H9 (cell line): Measurements from ENCODE around the gene IL32. TPM values are rescaled to one million over a fixed set of nuclear protein-coding genes. Genes with fewer than 3 reads are reported as not detected.
A peak's percentile ranks its signal among the peaks of the same experiment; 100 is the strongest.

Experiments used
- DNase-seq: peaks from one replicate; pipeline ENCODE4 v3.0.0-alpha.2; 2017
- H2AFZ ChIP-seq: one replicate; pipeline ENCODE4 v1.6.1; 2013; ENCODE audit warnings: mild to moderate bottlenecking, low read length, control low read depth, moderate library complexity
- H2AK5ac ChIP-seq: 2 replicates; pipeline ENCODE4 v1.6.1; 2013; ENCODE audit warnings: low read length, control low read depth, mixed read lengths; ENCODE audit not compliant: insufficient read length
- H2BK120ac ChIP-seq: one replicate; pipeline ENCODE4 v1.6.1; 2013; ENCODE audit warnings: low read depth, mild to moderate bottlenecking, low read length, control low read depth, inconsistent platforms; ENCODE audit not compliant: poor library complexity, severe bottlenecking
- H2BK12ac ChIP-seq: 2 replicates; pipeline ENCODE4 v1.6.1; 2013; ENCODE audit warnings: low read length, control low read depth, mixed read lengths, low read depth; ENCODE audit not compliant: insufficient read length
- H2BK15ac ChIP-seq: 2 replicates; pipeline ENCODE4 v1.6.1; 2013; ENCODE audit warnings: low read depth, low read length, control low read depth
- H2BK20ac ChIP-seq: one replicate; pipeline ENCODE4 v1.6.1; 2013; ENCODE audit warnings: low read depth, mild to moderate bottlenecking, low read length, control low read depth, inconsistent platforms; ENCODE audit not compliant: poor library complexity, severe bottlenecking
- H2BK5ac ChIP-seq: 2 replicates; pipeline ENCODE4 v1.6.1; 2013; ENCODE audit warnings: low read length, control low read depth, mixed read lengths; ENCODE audit not compliant: insufficient read length
- H3K14ac ChIP-seq: 2 replicates; pipeline ENCODE4 v1.6.1; 2013; ENCODE audit warnings: low read length, control low read depth; ENCODE audit not compliant: insufficient read depth
- H3K18ac ChIP-seq: 2 replicates; pipeline ENCODE4 v1.6.1; 2013; ENCODE audit warnings: low read depth, mild to moderate bottlenecking, mixed read lengths, low read length, control low read depth; ENCODE audit not compliant: insufficient read length
- H3K23ac ChIP-seq: 2 replicates; pipeline ENCODE4 v1.6.1; 2013; ENCODE audit warnings: low read length, control low read depth, mixed read lengths, low read depth; ENCODE audit not compliant: insufficient read length
- H3K23me2 ChIP-seq: 2 replicates; pipeline ENCODE4 v1.6.1; 2013; ENCODE audit warnings: low read depth, mild to moderate bottlenecking, mixed read lengths, low read length, control low read depth; ENCODE audit not compliant: insufficient read length, poor library complexity, severe bottlenecking
- H3K27ac ChIP-seq: 2 replicates; pipeline ENCODE4 v1.5.1; 2013; ENCODE audit warnings: low read length, control low read depth, mixed read lengths, low read depth; ENCODE audit not compliant: insufficient read length
- H3K27me3 ChIP-seq: 2 replicates; pipeline ENCODE4 v1.6.1; 2013; ENCODE audit warnings: low read length, control low read depth, inconsistent platforms; ENCODE audit not compliant: insufficient read depth
- H3K4ac ChIP-seq: 2 replicates; pipeline ENCODE4 v1.6.1; 2013; ENCODE audit warnings: low read depth, mild to moderate bottlenecking, control low read depth, inconsistent platforms, low read length, moderate library complexity
- H3K4me1 ChIP-seq: 2 replicates; pipeline ENCODE4 v1.6.1; 2013; ENCODE audit warnings: low read length, control low read depth, inconsistent platforms; ENCODE audit not compliant: insufficient read depth
- H3K4me2 ChIP-seq: 2 replicates; pipeline ENCODE4 v1.6.1; 2013; ENCODE audit warnings: low read length, control low read depth, mixed read lengths; ENCODE audit not compliant: insufficient read length, insufficient read depth
- H3K56ac ChIP-seq: 2 replicates; pipeline ENCODE4 v1.6.1; 2013; ENCODE audit warnings: low read depth, mild to moderate bottlenecking, mixed read lengths, low read length, control low read depth; ENCODE audit not compliant: insufficient read length
- H3K79me1 ChIP-seq: 2 replicates; pipeline ENCODE4 v1.6.1; 2013; ENCODE audit warnings: low read depth, mild to moderate bottlenecking, moderate library complexity, low read length, control low read depth, inconsistent platforms; ENCODE audit not compliant: insufficient read depth, poor library complexity, severe bottlenecking
- H3K79me2 ChIP-seq: 2 replicates; pipeline ENCODE4 v1.6.1; 2013; ENCODE audit warnings: low read length, control low read depth, inconsistent platforms; ENCODE audit not compliant: insufficient read depth
- H3K9ac ChIP-seq: 2 replicates; pipeline ENCODE4 v1.6.1; 2013; ENCODE audit warnings: low read length, control low read depth, mixed read lengths; ENCODE audit not compliant: insufficient read length; ENCODE audit errors: extremely low read depth
- H3K9me3 ChIP-seq: one replicate; pipeline ENCODE4 v1.6.1; 2013; ENCODE audit warnings: low read depth, low read length, inconsistent platforms; ENCODE audit not compliant: control insufficient read depth
- H3T11ph ChIP-seq: one replicate; pipeline ENCODE4 v1.6.1; 2013; ENCODE audit warnings: mild to moderate bottlenecking, low read length, control low read depth, inconsistent platforms
- H4K20me1 ChIP-seq: one replicate; pipeline ENCODE4 v1.6.1; 2013; ENCODE audit not compliant: control insufficient read depth, insufficient read length, insufficient read depth
- H4K5ac ChIP-seq: 2 replicates; pipeline ENCODE4 v1.6.1; 2013; ENCODE audit warnings: low read depth, mild to moderate bottlenecking, mixed read lengths, low read length, control low read depth; ENCODE audit not compliant: insufficient read length
- H4K8ac ChIP-seq: replicated peaks from 2 replicates; pipeline ENCODE4 v1.6.1; 2013; ENCODE audit warnings: low read length, control low read depth, mixed read lengths, low read depth; ENCODE audit not compliant: insufficient read length
- H4K91ac ChIP-seq: 2 replicates; pipeline ENCODE4 v1.6.1; 2013; ENCODE audit warnings: low read depth, mild to moderate bottlenecking, moderate library complexity, mixed read lengths, low read length, control low read depth; ENCODE audit not compliant: insufficient read length
- H3K27ac Mint-ChIP-seq, 3 experiments: 2 replicates in 2 of 3; 3 replicates in 1 of 3; pipeline ENCODE4 v1.8.0; 2020 to 2021; ENCODE audit warnings: mixed read lengths in 3 of 3, mild to moderate bottlenecking in 1 of 3, moderate library complexity in 1 of 3
- H3K27me3 Mint-ChIP-seq: 2 replicates; pipeline ENCODE4 v1.8.0; 2021; ENCODE audit warnings: low read depth, mild to moderate bottlenecking, moderate library complexity, mixed read lengths
- H3K36me3 Mint-ChIP-seq, 3 experiments: 2 replicates in 2 of 3; 3 replicates in 1 of 3; pipeline ENCODE4 v1.8.0; 2020 to 2021; ENCODE audit warnings: low read depth in 3 of 3, mixed read lengths in 3 of 3; ENCODE audit not compliant: insufficient read depth in 1 of 3
- H3K4me1 Mint-ChIP-seq, 2 experiments: 2 replicates each; pipeline ENCODE4 v1.8.0; 2020; ENCODE audit warnings: mixed read lengths in 2 of 2
- H3K4me3 Mint-ChIP-seq, 2 experiments: 2 replicates in 1 of 2; 3 replicates in 1 of 2; pipeline ENCODE4 v1.8.0; 2020 to 2021; ENCODE audit warnings: mild to moderate bottlenecking in 2 of 2, mixed read lengths in 2 of 2, moderate library complexity in 1 of 2
- H3K9me3 Mint-ChIP-seq, 2 experiments: 2 replicates in 1 of 2; 3 replicates in 1 of 2; pipeline ENCODE4 v1.8.0; 2020; ENCODE audit warnings: mild to moderate bottlenecking in 2 of 2, mixed read lengths in 2 of 2, moderate library complexity in 1 of 2
- CTCF ChIP-seq: fragments of 200-600 bp; sonication (generic); conservative IDR thresholded peaks from 3 replicates; pipeline ENCODE4 v1.8.0; 2021; ENCODE audit warnings: antibody characterized with exemption, mild to moderate bottlenecking
- WGBS: extraction: QIAGEN DNeasy Blood & Tissue Kit; methylation state at CpG from one replicate; pipeline ENCODE4 v1.1.7; 2013; ENCODE audit warnings: missing lambda C conversion rate, low lambda C conversion rate, mixed read lengths; ENCODE audit not compliant: insufficient read length; ENCODE audit errors: extremely low coverage; 5-methylcytosine and 5-hydroxymethylcytosine counted together
- total RNA-seq: library from RNA; stranded (reverse); gene quantifications from 2 replicates; pipeline ENCODE4 v1.2.1, GENCODE V29; 2021

The IL32 gene
- total RNA-seq, 1 experiment from 2014 or later, result 2.0 TPM

- no peak overlapping the region for H3K56ac ChIP-seq
- Mint-ChIP-seq H3K36me3 (peaks cover 3 to 5% (median 3%) of the 10 kb centered on the region in 3 experiments; a peak in 4 of 7 replicates), H3K9me3 (no peaks in the 10 kb centered on the region), H3K27me3 (peaks cover 42% of the 10 kb centered on the region), H3K4me1 (peaks cover 28 to 32% of the 10 kb centered on the region in 2 experiments), H3K27ac (peak overlapping the region in 1 of 3 experiments; percentile 15; a peak in 1 of 7 replicates), H3K4me3 (peak overlapping the region; percentile 66 to 79)
- H3K79me1 ChIP-seq, result no peaks in the 10 kb centered on the region
- no peak overlapping the region for H4K5ac ChIP-seq
- no peak overlapping the region for H3K4ac ChIP-seq
- peaks cover 3% of the 10 kb centered on the region for H4K20me1 ChIP-seq
- H3K79me2 ChIP-seq, result no peaks in the 10 kb centered on the region
- WGBS, result no CpG with 5 or more reads among the region's 40 CpGs
- peak overlapping the region; percentile 31 for H3K18ac ChIP-seq
- DNase-seq, result no peak
- no peak overlapping the region for H3K23ac ChIP-seq
- peak overlapping the region; percentile 77; the same call in 1 of the 2 replicates for H3K14ac ChIP-seq
- H4K8ac ChIP-seq, result no peak overlapping the region
- H2BK20ac ChIP-seq, result no peak overlapping the region
- H3K4me1 ChIP-seq, result no peaks in the 10 kb centered on the region; the same call in 1 of the 2 replicates
- H3T11ph ChIP-seq, result no peak overlapping the region
- no peaks in the 10 kb centered on the region for H3K27me3 ChIP-seq
- no peak overlapping the region for H2BK5ac ChIP-seq
- H3K4me2 ChIP-seq, result peak overlapping the region; percentile 78
- no peak overlapping the region for H4K91ac ChIP-seq
- no peak overlapping the region for H2BK120ac ChIP-seq
- peaks cover 7% of the 10 kb centered on the region for H3K23me2 ChIP-seq
- no peak overlapping the region for H2BK15ac ChIP-seq
- H3K27ac ChIP-seq, result no peak overlapping the region
- no peak overlapping the region for H2AFZ ChIP-seq
- no peak overlapping the region for H2BK12ac ChIP-seq
- no peaks in the 10 kb centered on the region for H3K9me3 ChIP-seq
- no peak overlapping the region for H2AK5ac ChIP-seq
- TF ChIP-seq CTCF, result no peak
- H3K9ac ChIP-seq, result peak overlapping the region; percentile 10
Measured at GRCh38 chr16:3035972-3036725, 29.3 kb upstream of the IL32 start.
